Hippocampal formation (tissue), 2 donors: Measurements from ENCODE around the gene KIAA1217.

Source experiments
- DNase-seq, 2 donors: peaks; one replicate each; lab custom pipeline; 2025; lab: John Stamatoyannopoulos, UW

Gene KIAA1217

DNA sequence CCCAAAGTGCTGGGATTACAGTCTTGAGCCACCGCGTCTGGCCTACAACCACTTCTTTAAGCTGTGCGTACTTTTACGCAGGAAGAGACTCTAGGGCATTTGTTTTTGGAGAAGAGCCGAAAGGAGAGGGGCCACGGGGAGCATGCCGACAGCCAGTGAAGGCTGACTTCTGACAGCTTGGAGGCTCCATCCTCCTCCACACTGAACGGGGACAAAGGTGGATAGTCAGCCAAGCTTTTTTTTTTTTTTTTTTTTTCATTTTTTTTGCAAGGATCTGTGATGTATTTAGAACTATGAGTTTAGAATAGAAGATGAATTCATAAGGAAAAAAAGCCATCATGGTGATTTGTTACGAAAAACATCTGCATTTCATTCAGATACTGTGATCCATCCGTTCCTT, 293.1 kb downstream of the KIAA1217 start:
- DNase-seq: no peak

DNA sequence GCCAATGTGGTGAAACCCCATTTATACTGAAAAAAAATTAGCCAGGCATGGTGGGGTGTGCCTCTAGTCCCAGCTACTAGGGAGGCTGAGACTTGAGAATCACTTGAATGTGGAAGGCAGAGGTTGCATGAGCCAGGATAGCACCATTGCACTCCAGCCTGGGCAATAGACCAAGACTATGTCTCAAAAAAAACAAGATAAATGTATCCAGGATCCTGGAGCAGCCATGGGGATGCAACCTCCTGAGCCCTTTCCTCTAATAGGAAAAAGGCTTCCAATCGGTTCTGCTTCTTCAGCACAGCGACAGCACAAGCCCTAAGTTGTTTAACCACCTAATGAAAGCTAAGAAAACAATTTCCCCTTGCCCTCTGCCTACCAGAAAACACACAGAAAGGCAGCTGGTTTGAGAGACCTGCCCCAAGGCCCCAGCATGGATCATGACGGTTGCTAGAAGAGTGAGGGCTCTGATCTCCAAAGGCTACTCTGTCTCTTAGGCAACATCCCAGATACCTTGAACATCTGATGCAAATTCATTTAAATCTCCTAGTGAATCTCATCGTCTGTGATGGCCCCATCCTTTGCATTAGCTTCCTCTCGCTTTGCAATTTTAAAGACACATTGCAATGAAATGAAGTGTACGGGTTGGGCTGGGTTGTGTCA, 294.0 kb downstream of the KIAA1217 start:
- no peak for DNase-seq

DNA sequence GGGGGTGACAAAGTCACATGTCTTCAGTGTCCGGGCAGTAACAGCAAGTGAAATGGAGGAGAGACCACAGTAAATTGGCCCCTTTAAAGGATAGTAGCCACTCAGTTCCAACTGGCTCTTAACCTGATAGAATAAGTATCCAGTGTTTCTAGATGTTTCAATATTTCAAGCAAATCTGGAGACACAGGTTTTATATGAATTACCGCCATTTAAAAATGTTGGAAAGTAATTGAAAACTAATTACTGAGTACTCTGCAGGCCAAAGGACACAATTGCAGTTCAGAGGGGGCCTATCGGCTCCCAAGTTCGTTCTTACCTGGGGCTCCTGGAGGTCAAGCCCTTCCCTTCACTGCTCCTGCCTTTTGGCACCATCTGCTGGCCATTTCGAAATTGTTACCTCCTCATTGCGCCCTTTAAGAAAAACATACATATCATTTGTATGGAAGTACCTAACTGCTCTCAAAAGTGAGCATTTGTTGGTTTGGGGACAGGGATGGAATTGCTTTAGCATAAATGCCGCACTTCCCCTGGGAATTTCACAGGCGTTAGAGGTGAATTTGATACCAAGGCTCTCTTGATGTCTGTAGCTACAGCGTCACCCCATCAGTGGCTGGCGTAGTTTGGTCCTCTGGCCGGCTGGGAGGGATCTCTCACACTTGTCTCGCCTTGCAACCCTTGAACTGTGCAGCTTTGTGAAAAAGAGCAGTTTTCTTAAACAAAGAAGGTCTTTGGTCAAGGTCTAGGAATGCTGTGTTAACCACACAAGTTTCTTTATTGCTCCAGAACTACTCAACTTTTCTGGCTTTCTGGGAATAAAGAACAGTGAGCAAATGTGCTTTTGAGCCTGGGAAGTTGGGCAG, 294.8 kb downstream of the KIAA1217 start:
- no peak for DNase-seq

DNA sequence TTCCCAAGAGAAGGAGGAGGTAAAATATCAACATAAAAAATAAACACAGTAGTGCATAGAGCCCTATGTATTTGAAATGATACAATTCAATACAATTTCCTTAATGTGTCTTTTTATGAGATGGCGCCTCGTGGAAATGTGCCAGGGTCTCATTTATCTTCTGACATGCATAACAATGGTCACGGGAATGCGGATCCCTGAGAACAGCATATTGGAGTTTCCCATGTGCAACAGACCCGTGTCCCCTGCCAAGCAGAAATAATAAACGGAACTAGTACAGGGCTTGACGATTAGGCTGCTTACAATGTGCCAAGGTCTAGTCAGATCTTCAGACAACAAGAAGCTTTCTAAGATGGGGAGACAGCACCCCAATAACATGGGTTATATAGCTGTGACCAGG, 296.8 kb downstream of the KIAA1217 start:
- no peak for DNase-seq

DNA sequence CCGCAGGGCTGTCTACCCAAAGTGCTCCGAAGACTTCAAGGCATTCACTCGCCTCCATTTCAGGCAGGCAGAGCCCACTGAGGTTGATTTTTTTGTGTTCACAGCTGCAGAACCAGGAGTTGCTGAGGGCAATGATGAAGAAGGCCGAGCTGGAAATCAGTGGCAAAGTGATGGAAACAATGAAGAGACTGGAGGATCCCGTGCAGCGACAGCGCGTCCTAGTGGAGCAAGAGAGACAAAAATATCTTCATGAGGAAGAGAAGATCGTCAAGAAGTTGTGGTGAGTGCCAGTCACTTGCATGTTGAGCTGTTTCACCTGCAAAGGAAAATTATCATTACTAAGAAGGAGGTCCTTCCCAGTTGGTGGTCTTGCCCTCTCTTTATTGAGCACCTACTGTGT, 304.2 kb downstream of the KIAA1217 start:
- no peak for DNase-seq

DNA sequence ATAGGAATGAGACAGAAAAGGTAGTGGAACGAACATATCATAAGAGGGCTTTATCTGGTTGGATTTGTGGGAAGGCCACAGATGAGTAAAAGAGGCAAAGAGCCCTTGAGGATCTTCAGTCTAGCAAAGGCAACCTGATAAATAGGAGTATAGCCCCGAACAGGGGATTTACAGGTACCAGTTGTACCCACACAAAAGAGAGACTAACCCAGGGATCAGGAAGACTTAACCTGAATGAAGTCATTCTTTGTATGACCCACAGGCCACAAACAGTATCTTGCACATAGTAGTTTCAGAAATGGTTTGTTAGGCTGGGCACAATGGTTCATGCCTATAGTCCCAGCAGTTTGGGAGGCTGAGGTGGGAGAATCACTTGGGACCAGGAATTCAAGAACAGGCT, 306.5 kb downstream of the KIAA1217 start:
- no peak for DNase-seq

DNA sequence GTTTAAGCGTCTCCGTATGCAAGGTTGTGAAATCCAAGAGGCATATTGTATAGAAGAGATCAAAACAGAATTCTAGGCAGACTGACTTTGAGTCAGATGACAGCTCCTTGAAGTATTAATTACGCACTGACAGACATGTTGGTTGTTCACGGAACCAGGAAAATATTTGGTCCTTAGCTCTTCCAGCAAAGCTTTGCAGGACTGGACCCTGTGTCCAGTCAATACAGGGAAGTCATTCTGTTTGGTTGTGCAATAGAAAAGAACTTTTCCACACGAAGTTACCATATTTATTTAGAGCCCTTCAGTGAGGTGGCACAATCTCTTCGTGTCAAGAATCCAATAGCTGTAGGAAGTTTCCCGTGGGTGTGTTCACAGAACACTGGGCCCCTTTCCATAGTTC, 309.5 kb downstream of the KIAA1217 start:
- DNase-seq: no peak

DNA sequence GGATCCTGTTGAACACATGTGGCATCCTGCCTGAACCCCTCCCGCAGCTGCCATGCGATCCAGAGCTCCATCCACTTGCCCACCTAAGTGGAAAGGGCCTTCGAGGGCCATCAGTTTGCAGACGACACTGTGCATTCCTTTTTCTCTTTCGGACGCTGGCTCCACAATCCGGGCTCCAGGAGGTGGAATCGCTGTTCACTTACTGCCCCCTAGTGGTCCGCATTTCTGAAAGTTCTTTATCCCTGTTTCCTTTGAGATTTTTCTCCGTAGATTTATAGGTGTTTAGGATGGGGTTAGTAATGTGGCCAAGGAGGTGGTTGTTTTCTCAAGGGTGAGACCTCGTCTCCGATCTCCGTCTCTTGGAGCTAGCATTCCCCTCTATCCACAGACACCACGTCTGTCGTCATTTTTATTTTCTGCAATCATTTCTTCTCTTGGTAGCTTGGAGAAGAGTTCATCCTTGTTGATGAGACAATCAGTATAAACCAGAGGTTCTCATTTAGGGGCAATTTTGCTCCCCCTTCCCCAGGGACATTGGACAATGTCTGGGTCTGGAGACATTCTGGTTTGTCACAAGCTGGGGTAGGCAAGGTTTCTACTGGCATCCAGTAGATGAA, 310.2 kb downstream of the KIAA1217 start:
- peak; percentile 51 to 54 for DNase-seq

DNA sequence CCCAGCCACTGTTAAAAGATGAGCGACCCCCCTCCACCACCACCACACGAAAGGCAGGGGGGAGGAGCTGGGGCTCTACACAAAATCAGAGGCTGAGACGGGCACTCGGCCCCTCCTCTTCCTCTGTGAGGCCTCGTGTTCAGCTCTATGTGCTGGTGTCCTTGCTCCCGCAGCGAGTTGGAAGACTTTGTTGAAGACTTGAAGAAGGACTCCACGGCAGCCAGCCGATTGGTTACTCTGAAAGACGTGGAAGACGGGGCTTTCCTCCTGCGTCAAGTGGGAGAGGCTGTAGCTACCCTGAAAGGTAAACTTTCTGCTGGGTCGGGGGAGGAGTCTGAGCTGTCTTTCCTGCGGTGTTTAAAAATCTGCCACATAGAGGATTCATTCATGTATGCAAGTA, 311.0 kb downstream of the KIAA1217 start:
- DNase-seq: no peak

DNA sequence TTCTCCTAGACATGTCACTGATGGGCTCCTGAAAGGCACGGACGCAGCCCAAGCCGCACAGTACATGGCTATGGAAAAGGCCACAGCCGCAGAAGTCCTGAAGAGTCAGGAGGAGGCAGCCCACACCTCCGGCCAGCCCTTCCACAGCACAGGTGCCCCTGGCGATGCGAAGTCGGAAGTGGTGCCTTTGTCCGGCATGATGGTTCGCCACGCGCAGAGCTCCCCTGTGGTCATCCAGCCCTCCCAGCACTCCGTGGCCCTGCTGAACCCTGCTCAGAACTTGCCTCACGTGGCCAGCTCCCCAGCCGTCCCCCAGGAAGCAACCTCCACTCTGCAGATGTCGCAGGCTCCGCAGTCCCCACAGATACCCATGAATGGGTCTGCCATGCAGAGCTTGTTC, 315.4 kb downstream of the KIAA1217 start:
- no peak for DNase-seq

DNA sequence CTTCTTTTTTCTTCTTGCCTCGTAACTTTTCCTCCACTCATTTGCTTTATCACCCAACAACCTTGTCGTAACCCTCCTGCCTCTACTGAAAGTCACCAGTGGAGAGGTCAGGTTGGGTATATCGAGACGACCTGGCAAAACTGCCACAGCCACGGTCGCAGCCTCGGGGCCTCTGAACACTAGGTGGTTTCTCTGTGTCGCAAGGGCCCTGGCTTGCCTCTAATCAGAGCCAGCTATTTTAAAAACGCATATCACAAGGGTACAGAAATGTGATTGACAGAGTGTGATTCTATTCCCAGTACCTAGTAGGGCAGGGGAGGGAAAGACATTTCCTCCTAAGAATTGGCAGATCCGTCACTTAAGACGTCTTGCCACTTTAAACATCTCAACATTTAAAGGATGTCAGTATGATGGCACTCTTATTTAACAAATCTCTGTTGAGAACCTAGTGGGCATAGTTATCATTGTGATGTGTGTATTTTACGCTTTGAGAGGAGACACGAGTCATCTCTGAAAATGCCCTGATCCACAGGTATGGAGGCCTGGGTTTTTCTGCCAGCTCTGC, 317.2 kb downstream of the KIAA1217 start:
- DNase-seq: no peak

DNA sequence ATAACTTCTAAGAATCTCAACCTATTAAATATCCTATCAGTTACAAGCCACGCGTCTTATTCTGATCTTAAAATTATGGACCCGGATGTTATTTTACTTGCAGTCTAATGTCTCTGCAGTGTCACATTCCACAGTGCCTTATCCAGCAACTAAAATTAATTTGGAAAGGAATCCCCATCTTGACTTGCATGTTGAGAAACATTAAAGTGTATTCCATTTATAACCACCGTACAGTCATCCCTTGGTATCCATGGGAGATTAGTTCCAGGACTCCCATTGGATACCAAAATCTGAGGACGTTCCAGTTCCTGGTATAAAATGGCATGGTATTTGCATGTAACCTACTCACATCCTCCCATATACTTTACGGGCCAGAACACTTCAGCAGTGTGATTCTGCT, 320.0 kb downstream of the KIAA1217 start:
- no peak for DNase-seq

DNA sequence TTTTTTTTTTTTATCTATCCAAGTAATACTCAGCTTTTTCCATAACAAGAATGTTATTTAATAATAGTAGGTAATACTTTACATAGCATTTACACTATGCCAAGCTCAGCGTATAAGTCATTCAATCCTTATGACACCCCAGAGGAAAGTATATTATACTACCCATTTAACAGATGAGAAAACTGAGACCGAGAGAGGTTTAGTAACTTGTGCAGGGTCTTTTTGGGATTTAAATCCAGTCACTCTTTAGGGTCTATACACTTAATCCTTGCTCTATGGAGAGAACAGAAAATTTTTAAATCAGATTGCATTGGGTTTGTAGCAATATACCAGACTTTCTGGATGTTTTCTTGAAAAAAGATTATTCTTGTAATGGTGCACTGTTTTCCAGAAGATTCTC, 322.5 kb downstream of the KIAA1217 start:
- DNase-seq: no peak

DNA sequence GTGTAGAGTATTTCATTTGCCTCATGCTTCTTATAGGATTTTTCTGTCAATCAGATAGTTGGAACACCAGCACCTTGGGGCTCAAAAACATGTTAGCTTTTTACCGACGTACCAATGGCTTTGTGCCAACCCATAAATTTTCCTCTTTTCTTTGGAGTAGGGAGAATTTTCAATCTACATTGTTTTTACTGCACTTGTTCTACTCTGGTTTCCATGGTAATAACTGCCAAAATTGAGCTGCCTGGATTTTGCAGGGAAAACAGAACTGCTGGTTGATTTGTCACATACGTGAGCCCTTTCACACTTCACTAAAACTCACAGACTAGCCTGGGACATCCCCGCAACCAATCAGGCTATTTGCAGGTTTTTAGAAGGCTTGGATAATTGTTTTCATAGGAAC, 325.0 kb downstream of the KIAA1217 start:
- no peak for DNase-seq

DNA sequence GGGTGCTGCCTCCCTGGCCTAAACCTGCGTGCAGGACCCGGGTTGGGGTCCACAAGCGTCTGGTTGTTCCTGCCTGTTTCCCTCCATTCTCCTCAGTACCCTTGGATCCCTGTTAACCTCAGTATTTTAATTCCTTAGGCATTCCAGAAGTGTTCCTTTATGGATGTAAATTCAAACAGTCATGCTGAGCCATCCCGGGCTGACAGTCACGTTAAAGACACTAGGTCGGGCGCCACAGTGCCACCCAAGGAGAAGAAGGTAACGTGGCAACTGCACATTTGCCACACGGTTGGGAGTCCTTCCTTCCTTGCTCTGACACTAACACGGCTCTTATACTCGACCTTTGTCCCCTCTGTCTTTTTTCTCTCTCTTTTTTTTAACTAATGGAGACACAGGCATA, 327.7 kb downstream of the KIAA1217 start:
- DNase-seq: no peak

DNA sequence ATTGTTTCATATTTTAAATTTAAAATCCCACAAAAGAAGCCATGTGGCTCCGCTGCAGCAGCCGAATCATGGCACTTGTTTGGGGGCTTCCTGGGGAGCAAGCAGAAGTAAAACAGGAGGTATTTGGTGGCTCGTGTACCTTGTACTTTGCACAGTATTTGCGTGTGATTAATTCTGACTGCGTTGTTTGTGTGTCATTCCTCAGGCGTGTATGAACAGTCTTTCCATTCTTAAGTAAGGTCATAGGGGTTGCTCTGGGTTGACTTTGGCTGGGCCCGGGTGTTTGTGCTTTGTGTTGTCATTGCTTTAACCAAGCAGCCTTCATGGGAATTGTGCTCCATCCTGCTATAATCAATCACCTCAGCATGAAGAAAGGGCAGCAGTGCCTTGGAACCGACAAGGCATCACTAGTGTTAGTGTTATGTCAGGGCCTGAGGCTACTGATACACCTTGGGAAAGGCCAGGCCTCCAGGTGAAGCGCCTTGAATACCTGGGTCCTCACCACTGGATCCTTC, 332.4 kb downstream of the KIAA1217 start:
- DNase-seq: no peak

DNA sequence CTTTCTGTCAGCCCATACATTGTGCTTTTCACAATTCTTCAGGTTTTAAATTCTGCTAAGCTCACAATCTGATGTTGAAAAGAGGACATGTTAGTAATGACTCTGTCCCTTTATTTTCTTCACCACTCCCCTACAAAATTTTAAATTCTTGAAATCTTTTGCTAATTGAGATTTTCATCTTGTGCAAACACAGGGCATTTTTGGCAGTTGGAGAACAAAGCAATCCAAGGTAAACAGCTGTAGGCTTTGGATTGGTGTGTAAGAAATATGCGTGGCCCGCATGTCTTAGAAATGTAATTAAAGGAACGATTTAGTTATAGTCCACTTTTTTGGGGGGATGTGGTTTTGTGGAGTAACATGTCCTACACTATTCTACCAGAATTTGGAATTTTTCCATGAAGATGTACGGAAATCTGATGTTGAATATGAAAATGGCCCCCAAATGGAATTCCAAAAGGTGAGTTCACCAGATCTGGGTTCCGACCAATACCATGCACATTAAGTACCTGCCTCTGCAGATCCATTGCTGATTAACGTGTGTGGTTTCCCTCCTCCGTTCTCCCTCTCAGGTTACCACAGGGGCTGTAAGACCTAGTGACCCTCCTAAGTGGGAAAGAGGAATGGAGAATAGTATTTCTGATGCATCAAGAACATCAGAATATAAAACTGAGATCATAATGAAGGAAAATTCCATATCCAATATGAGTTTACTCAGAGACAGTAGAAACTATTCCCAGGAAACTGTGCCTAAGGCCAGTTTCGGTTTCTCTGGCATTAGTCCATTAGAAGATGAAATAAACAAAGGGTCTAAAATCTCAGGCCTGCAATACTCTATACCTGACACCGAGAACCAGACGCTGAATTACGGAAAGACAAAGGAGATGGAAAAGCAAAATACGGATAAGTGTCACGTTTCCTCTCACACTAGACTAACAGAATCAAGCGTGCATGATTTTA, 333.7 kb downstream of the KIAA1217 start:
- no peak for DNase-seq

DNA sequence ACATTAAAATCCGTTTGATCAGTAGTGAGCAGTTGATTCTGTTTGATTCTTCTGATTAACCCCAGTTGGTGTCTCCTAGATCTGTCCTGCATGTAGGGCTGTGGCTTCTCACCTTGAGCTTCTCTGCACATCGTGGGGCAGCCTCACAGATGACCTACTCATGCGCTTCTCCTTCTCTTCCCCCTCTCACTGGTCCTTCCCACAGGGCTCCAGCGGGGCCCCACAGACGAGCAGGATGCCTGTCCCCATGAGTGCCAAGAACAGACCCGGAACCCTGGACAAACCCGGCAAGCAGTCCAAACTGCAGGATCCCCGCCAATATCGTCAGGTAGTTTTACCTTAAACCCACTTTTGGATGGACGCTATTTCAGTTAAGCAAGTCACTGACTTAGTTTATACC, 335.8 kb downstream of the KIAA1217 start:
- DNase-seq: no peak

DNA sequence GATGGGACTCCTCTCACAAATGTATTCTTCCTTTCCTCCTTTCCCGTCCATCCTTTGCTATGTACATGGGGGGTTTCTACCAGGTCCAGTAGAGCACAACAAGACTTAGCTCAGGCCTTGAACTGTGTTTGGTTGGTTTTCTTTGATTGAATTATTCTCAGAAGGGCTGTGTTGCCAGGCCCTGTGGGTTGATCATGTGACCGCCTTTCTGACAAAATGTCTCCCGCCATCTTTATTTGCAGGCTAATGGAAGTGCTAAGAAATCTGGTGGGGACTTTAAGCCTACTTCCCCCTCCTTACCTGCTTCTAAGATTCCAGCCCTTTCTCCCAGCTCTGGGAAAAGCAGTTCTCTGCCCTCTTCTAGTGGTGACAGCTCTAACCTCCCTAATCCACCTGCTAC, 336.6 kb downstream of the KIAA1217 start:
- no peak for DNase-seq

DNA sequence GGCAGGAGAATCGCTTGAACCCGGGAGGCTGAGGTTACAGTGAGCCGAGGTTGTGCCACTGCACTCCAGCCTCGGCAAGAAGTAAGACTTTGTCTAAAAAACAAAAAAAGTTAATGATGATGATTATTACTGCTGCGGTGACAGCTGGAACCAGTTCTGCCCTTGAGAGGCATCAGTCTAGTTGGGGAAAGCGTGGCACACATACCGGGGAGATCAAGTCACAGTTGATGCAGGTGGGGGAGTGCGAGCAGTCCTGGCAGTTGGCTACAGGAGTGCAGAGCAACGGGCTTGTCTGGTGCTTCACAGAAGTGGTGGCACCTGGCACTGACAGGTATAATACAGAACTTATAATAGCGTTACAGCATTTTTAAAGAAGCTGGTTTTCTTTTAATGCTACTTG, 341.7 kb downstream of the KIAA1217 start:
- no peak for DNase-seq

DNA sequence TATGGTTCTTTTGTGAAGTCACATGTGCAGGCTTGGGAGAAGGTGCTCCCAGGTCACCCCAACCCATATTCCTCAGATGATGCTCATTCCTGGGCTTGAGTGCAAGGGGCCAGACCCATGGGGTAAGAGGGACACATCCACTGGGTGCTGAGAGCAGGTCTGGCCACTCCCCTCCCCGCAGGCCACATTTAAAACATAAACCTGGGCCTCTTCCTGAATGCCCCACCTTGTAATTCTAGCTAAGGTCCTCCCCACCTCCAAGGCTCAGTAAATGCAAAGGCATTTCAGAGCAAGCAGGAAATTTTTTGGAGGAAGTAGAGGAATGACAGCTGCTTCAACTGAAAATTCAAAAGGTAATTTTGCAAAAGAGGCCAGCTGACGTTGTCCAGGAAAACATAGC, 342.2 kb downstream of the KIAA1217 start:
- DNase-seq: no peak
